IMR-90 (cell line): ENCODE data around the gene PTPRU.

Experiments
- CEBPB ChIP-seq: IDR thresholded peaks from 2 replicates; pipeline ENCODE4 v1.6.1; 2012; ENCODE audit warnings: low read depth, low read length, improper control_type of control experiment
- FOS ChIP-seq: fragments of 150-350 bp; IDR thresholded peaks from 2 replicates; pipeline ENCODE4 v1.6.1; 2016; ENCODE audit warnings: low read depth, low read length
- POLR2A ChIP-seq: IDR thresholded peaks from 2 replicates; pipeline ENCODE4 v1.6.1; 2012; ENCODE audit warnings: mild to moderate bottlenecking, low read depth, low read length
- RAD21 ChIP-seq: IDR thresholded peaks from 2 replicates; pipeline ENCODE4 v1.6.1; 2012; ENCODE audit warnings: low read length, improper control_type of control experiment
- RFX5 ChIP-seq: IDR thresholded peaks from 2 replicates; pipeline ENCODE4 v1.8.0; 2012; ENCODE audit warnings: low read depth, mild to moderate bottlenecking, low read length, moderate library complexity
- USF2 ChIP-seq: fragments of 150-350 bp; IDR thresholded peaks from 2 replicates; pipeline ENCODE4 v1.6.1; 2017; ENCODE audit warnings: mild to moderate bottlenecking, antibody characterized with exemption, low read length, low read depth
- TF ChIP-seq, protein P1 (sequence below): conservative IDR thresholded peaks from 2 replicates; pipeline ENCODE4 v1.5.1; 2012; ENCODE audit warnings: mild to moderate bottlenecking, low read depth, low read length, improper control_type of control experiment

DNA sequence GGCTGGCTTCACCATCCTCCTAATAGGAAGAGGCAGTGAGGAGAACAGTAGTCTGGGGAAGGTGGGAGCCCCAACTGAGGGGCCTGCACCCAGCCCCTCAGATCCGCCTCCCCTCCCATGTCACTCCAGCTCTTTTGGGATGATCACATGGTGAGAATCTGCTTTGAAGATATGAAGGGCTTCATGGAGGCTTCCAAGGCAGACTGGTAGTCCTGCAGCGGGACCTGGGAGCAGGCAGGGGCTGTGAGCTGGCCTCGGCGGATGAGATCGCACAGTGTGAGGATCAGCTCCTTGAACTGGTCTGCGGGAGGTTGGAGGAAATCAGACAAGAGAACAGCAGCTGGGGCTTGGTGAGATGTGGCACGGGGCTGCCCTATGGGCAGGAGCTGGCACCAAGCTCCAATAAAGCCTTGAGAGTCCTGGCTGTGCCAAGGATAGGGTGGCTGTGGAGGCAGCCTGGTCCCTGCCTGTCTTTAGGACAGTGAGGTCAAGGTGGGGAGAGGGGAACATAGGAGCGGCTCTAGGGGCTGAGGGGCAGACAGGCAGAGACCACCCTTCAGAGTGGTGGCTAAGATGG is 42.4 kb upstream of the PTPRU start:
- TF ChIP-seq, protein P1, sequence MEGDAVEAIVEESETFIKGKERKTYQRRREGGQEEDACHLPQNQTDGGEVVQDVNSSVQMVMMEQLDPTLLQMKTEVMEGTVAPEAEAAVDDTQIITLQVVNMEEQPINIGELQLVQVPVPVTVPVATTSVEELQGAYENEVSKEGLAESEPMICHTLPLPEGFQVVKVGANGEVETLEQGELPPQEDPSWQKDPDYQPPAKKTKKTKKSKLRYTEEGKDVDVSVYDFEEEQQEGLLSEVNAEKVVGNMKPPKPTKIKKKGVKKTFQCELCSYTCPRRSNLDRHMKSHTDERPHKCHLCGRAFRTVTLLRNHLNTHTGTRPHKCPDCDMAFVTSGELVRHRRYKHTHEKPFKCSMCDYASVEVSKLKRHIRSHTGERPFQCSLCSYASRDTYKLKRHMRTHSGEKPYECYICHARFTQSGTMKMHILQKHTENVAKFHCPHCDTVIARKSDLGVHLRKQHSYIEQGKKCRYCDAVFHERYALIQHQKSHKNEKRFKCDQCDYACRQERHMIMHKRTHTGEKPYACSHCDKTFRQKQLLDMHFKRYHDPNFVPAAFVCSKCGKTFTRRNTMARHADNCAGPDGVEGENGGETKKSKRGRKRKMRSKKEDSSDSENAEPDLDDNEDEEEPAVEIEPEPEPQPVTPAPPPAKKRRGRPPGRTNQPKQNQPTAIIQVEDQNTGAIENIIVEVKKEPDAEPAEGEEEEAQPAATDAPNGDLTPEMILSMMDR: no peak
- TF ChIP-seq POLR2A: no peak
- TF ChIP-seq RAD21: no peak
- TF ChIP-seq RFX5: no peak
- no peak for TF ChIP-seq FOS
- TF ChIP-seq CEBPB: no peak
- no peak for TF ChIP-seq USF2
